Activated B cell treated with CpG ODN at 0.5 μM for 24 hours (primary cell): ENCODE data around the gene FKBP11. TPM values are rescaled to one million over a fixed set of nuclear protein-coding genes. Genes with fewer than 3 reads are reported as not detected.
"Not testable (repeated sequence)": the region's sequence is repeated elsewhere in the genome, so short reads cannot be mapped to it uniquely, and the experiment has no call there.

Experiments
- ATAC-seq: fragments of 200-7000 bp; cut with Tn5 transposase; one replicate; pipeline ENCODE4 v1.10.0; 2021; ENCODE audit warnings: low read depth, mild to moderate bottlenecking, moderate library complexity
- CTCF ChIA-PET: fragments of 350-600 bp; sonication (Branson Sonifier 250); formaldehyde crosslinking; loops from one replicate; lab custom pipeline; 2021; ENCODE audit warnings: antibody characterized with exemption; lab: Charles Lee
- POLR2A ChIA-PET: fragments of 350-600 bp; sonication (Branson Sonifier 250); formaldehyde crosslinking; loops from one replicate; lab custom pipeline; 2021; ENCODE audit warnings: antibody characterized with exemption; lab: Charles Lee
- DNase-seq: peaks from one replicate; pipeline ENCODE4 v3.0.0; 2022
- H3K27ac Mint-ChIP-seq: one replicate; pipeline ENCODE4 v1.8.0; 2020; ENCODE audit warnings: mixed read lengths
- H3K27me3 Mint-ChIP-seq: one replicate; pipeline ENCODE4 v1.8.0; 2021; ENCODE audit warnings: mixed read lengths
- H3K36me3 Mint-ChIP-seq: one replicate; pipeline ENCODE4 v1.8.0; 2021; ENCODE audit warnings: low read depth, mixed read lengths
- H3K4me1 Mint-ChIP-seq: one replicate; pipeline ENCODE4 v1.8.0; 2021; ENCODE audit warnings: mixed read lengths
- H3K4me3 Mint-ChIP-seq: one replicate; pipeline ENCODE4 v1.8.0; 2020; ENCODE audit warnings: mild to moderate bottlenecking, mixed read lengths
- H3K9me3 Mint-ChIP-seq: one replicate; pipeline ENCODE4 v1.8.0; 2020; ENCODE audit warnings: mixed read lengths
- CTCF ChIP-seq: fragments of 200-600 bp; IDR thresholded peaks from one replicate; pipeline ENCODE4 v1.8.0; 2022; ENCODE audit warnings: antibody characterized with exemption, mild to moderate bottlenecking
- intact Hi-C: fragments of 100-400 bp; cut with micrococcal nuclease; formaldehyde crosslinking; loops from one replicate; pipeline ENCODE4 v1.15.1; 2024
- total RNA-seq: library from RNA; stranded (reverse); gene quantifications from 2 replicates; pipeline ENCODE4 v1.2.3, GENCODE V29; 2022

FKBP11 gene
- total RNA-seq, 1 donor from 2014 or later, result 22.9 TPM

- intact Hi-C loops, result no loop called here
- no peak for DNase-seq
- TF ChIP-seq CTCF, result no peak
- Mint-ChIP-seq H3K9me3 (no peaks in the 10 kb centered on the region), H3K27ac (no peak overlapping the region), H3K4me1 (no peaks in the 10 kb centered on the region), H3K27me3 (peaks cover 10% of the 10 kb centered on the region), H3K36me3 (no peaks in the 10 kb centered on the region), H3K4me3 (no peak overlapping the region)
- ChIA-PET CTCF (no interaction called here), POLR2A (no interaction called here)
- ATAC-seq, result no peak
Measured at GRCh38 chr12:48875944-48876515, 49.3 kb downstream of the FKBP11 start.

GRCh38 chr12:48873534-48873933 is 51.8 kb downstream of the FKBP11 start:
- DNase-seq, ATAC-seq, H3K4me1 Mint-ChIP-seq, H3K27me3 Mint-ChIP-seq, H3K9me3 Mint-ChIP-seq, H3K36me3 Mint-ChIP-seq, H3K4me3 Mint-ChIP-seq, H3K27ac Mint-ChIP-seq, intact Hi-C loops: not testable (repeated sequence)
- ChIA-PET CTCF (interaction anchor here (1.2 kb wide), 1 partner anchor 20 kb away, joined by 3 read pairs; no protein-coding TSS in a partner anchor), POLR2A (interaction anchor here (1.1 kb wide), 1 partner anchor 9 kb away, joined by 3 read pairs; no protein-coding TSS in a partner anchor)

- POLR2A ChIA-PET, result interaction anchor here (1.1 kb wide), 1 partner anchor 9 kb away, joined by 3 read pairs; no protein-coding TSS in a partner anchor
- H3K36me3 Mint-ChIP-seq, result no peaks in the 10 kb centered on the region
- no peak overlapping the region for H3K27ac Mint-ChIP-seq
Measured at GRCh38 chr12:48873096-48873495, 52.2 kb downstream of the FKBP11 start.

More at GRCh38 chr12:48873096-48873495, 52.2 kb downstream of the FKBP11 start:
- Mint-ChIP-seq H3K4me1 (no peaks in the 10 kb centered on the region), H3K4me3 (no peak overlapping the region), H3K9me3 (no peaks in the 10 kb centered on the region), H3K27me3 (no peaks in the 10 kb centered on the region)
- ATAC-seq, result no peak
- DNase-seq, result no peak
- CTCF ChIA-PET, result interaction anchor here (1.2 kb wide), 1 partner anchor 20 kb away, joined by 3 read pairs; no protein-coding TSS in a partner anchor
- no peak for TF ChIP-seq CTCF
- intact Hi-C loops, result no loop called here

Other genes with a start within 250 kb of the FKBP11 start
- gene KANSL2, start 243.3 kb downstream of the FKBP11 start, total RNA-seq, result 52.4 and 59.5 TPM in 2 replicates
- 48.9 and 49.6 TPM in 2 replicates for gene CCNT1, start 208.8 kb downstream of the FKBP11 start, total RNA-seq
- 0.37 and 0.60 TPM in 2 replicates for gene ADCY6, start 136.4 kb downstream of the FKBP11 start, total RNA-seq
- gene CACNB3, start 107.0 kb downstream of the FKBP11 start, total RNA-seq, result 1.9 and 2.1 TPM in 2 replicates
- gene DDX23, start 73.3 kb downstream of the FKBP11 start, total RNA-seq, result 116 and 118 TPM in 2 replicates
- gene RND1, start 59.6 kb downstream of the FKBP11 start, total RNA-seq, result 4.9 and 5.9 TPM in 2 replicates
- 113 and 119 TPM in 2 replicates for gene ARF3, start 32.0 kb upstream of the FKBP11 start, total RNA-seq
- gene WNT10B, start 46.2 kb upstream of the FKBP11 start, total RNA-seq, result 0.22 TPM in 1 of 2 replicates, not detected in the other
- gene WNT1, start 52.8 kb upstream of the FKBP11 start, total RNA-seq, result not detected in 2 replicates
- 0.20 and 0.44 TPM in 2 replicates for gene DDN, start 73.9 kb upstream of the FKBP11 start, total RNA-seq
- gene PRKAG1, start 93.3 kb upstream of the FKBP11 start, total RNA-seq, result 55.3 and 70.5 TPM in 2 replicates
- 127 and 136 TPM in 2 replicates for gene KMT2D, start 135.3 kb upstream of the FKBP11 start, total RNA-seq
- gene RHEBL1, start 144.5 kb upstream of the FKBP11 start, total RNA-seq, result 3.2 and 3.3 TPM in 2 replicates
- gene DHH, start 169.3 kb upstream of the FKBP11 start, total RNA-seq, result 0.09 TPM in 1 of 2 replicates, not detected in the other
- gene LMBR1L, start 185.4 kb upstream of the FKBP11 start, total RNA-seq, result 64.2 and 79.9 TPM in 2 replicates
- gene TUBA1B, start 205.9 kb upstream of the FKBP11 start, total RNA-seq, result 916 and 951 TPM in 2 replicates